T-helper 2 cell (primary cell): ENCODE data around the gene PAK5.
A peak's percentile ranks its signal among the peaks of the same experiment; 100 is the strongest.

Experiments used
- DNase-seq, 5 experiments: peaks; one replicate each; pipeline versions ENCODE4 v3.0.0 to v3.0.0-alpha.2; 2012 to 2022

The PAK5 gene

GRCh38 chr20:9574181-9574580 is 264.7 kb downstream of the PAK5 start:
- no peak for DNase-seq

DNA sequence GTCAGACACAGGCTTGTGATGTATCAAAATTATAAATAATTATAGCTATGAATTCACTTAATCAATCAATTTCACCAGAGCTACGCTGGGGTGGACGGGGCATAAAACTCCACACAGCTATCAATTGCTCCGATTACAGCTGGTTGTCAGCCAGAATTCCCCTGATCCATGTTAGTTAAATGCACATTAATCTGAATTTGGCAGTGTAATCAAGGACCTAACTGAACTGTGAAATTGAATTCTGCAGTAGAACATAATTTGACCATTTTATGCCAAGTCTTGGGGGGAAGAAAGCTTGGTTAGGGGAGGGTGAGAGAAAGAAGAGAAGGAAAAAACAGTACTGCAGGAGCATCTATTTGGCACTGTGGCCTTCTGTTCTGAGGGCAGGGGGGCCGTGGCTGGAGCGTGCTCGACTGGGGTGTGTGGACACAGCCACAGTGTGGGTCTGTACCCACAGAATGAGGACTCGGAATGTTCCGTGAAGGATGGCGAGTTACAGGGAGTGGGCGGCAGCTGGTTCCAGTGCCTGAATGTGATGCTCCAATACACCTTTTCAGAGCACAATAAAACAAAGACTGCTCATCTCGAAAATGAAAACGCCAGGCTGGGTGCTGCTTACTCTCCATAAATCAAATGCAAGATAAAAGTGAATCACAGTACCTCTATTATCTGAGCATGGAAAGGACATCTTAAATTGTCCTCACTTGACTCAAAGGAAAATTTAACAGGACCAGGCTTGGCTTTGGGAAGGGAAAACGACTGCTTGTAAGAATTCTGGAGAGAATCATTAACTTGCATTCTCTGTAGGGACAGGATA is 265.3 kb downstream of the PAK5 start:
- DNase-seq = no peak

DNA sequence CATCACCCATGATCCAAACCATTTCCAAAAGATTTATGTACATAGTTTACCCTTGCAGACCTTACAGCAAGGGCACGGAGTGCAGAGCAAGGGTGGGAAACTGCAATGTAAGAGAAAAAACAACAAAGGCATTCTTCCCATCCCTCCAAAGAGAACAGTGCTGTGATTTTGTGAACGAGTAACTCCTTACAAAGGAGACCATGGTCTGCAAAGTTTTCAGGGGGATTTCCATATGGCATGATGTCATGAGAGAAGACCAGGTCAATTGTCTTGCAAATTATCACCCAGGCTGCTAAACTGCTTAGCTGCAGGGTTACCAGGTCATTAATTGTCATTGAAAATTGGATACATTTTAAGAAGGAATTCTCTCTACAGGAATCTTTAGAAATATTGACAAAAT is 266.2 kb downstream of the PAK5 start:
- no peak for DNase-seq

DNA sequence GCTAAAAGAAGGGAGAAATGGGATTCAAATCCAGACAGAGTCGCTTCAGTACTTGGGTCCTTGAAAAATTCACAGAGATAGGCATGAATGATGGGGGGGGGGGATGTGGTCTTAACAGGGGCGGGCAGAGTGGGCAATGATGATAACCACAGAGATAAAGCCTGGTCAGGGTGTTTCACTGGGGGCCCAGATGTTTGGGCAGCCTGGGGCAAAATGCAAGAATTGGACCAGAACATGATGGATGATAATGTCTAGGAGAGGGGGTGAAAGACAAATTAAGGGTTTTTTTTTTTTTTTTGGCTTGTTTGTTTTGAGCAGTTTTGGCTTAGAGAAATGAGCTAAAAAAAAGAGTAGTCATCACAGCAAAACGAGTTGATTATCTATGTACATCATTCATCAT is 267.1 kb downstream of the PAK5 start:
- no peak for DNase-seq

DNA sequence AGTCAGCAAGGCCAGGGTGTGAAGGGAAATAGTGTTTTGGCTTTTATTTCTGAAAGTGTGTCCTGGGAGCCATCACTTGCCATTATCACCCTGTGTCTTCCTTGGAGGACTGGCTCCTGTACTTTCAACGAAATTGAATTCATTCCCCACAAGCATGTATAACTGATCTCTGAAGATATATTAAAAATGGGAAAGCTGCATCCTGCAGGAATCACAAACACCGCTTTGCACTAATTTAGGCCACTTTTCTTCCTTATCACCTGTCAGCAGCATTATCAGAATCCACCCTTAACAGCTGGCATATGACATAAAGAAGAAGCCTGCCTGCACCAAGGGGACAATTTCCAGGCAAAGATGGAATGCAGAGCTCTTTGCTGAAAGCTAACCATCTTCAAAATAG is 268.3 kb downstream of the PAK5 start:
- no peak for DNase-seq

- no peak for DNase-seq
Measured at GRCh38 chr20:9566977-9567376, 271.9 kb downstream of the PAK5 start.

DNA sequence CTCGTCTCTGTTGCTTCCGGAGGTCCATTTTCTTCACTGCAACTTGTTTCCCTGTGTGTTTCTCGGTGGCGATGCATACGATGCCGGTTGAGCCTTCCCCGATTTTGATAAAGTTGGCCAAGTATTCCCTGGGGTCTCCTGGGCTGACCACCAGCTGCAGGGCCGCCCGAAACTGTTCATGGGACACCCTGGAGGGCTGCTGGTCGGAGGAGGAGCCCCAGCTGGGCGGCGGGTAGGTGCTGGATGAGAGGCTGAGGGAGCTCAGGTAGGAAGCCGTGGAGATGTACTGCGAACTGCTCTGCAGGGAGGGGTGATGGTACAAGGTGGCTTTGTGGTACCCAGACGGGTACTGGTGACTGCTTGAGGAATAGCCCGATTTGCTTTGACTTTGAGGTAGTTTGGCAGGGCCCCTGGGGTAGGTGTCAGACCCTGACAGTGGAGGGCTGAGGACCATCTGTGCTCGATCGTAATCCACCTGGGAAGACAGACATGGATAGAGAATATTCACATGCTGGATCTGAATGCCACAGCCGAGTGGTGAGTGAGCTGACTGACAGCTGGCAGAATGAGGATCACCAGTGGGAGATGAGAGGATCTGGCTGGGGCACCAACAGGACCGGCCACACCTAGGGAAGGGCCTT is 272.8 kb downstream of the PAK5 start:
- no peak for DNase-seq

DNA sequence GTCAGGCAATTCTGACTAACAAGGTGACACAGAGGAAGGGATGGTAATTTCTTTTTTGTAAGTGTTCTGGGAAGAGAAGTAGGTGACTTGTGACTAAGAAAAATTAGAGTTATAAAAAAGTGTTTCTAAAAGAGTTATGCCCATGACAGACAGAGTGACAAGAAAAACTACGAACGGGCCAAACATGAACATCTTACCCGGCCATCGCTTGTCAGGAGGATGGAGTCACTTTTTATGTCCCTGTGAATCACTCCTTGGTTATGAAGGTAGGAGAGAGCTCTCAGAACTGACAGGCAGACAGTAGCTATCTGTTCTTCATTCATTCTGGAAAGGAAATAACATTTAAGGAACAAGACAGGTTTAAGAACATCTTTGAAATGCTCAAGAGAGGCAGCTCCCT is 281.5 kb downstream of the PAK5 start:
- DNase-seq = no peak

DNA sequence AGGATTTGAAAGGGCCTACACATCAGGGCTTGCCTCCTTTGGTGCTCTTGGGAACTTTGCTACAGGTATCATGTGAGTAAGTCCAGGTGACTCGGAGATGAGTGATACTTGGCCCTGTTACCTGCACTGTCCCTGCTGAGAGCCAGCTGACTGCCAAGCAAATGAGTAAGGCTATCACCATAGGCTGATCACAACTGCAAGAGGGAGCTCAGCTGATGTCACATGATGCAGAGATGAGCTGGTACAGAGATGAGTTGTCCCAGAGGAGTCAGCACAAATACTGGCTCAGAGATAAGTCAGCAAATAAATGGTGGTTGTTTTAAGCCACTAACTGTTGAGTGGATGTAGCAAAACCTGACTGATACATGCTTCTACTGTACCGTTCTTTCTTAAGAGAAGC is 283.1 kb downstream of the PAK5 start:
- DNase-seq = peak in 1 of 5 experiments; percentile 10

DNA sequence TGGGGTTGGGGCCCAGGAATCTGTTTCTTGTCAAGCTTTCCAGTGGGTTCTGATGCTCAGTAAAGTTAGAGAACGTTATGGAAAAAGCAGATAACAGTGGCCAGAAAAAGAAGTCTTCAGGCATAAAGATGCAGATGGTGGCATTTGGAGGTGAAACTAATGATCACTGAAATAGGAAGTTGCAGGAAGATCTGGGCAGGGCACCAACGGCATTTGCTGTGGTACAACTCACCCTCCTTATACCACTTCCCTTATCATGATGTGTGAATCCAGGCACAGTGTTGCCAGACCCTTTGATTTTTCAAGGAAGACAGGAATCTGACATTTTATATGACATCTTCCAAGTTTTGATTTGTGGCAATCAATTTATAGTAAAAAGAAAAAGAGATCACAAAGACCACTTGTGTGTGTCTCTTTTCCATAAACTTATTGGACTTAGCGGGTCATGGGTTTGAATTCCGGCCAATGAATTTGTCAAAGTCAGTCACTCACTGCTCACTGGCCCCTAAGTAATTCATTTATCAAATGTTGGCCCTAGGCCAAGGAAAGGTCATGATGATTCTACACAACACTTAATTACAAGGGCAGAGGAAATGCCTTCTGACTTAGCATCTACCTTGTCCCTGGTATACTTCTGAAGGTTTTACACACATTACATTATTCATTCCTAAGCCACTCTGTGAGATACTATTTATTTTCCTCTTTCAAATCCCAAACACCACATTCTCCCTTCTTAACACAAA is 286.9 kb downstream of the PAK5 start:
- no peak for DNase-seq

- no peak for DNase-seq
Measured at GRCh38 chr20:9550871-9551270, 288.0 kb downstream of the PAK5 start.

DNA sequence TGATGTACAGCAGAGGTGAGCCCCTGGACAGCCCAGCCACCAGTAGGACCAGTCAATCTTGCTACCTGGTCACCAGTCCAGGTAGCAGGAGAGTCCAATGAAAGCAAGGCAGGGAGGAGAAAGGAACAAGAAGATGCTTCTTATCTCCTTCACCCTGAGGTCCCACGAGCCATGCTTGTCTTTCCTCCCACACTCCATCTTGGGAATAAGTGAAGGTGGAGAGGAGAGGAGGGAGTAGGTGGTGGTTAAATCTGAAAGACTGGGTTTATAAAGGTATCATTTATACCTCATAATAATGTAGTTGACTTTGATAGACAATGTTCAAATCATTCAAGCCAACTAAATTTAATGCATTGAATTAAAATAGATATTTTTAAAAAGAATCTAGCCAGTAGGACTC is 288.6 kb downstream of the PAK5 start:
- DNase-seq = no peak

GRCh38 chr20:9543214-9543613 is 295.7 kb downstream of the PAK5 start:
- no peak for DNase-seq

DNA sequence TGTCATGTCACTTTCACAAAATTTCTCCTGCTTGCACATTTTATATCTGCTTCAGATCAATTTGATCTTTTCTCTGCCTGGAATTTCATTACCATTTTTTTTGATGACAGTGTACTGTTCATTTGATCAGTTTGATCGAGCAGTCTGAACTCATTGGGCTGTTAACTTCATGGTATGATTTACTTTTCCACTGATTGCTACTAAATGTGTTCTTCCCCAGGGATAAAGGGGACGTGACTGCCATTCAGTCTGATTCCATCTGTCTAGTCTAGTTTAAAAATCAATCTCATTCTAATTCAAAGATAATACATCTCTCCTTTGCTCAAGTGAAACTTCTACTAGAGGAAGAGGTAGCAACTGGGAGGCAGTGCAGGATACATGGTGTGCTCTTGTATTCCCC is 303.4 kb downstream of the PAK5 start:
- no peak for DNase-seq

DNA sequence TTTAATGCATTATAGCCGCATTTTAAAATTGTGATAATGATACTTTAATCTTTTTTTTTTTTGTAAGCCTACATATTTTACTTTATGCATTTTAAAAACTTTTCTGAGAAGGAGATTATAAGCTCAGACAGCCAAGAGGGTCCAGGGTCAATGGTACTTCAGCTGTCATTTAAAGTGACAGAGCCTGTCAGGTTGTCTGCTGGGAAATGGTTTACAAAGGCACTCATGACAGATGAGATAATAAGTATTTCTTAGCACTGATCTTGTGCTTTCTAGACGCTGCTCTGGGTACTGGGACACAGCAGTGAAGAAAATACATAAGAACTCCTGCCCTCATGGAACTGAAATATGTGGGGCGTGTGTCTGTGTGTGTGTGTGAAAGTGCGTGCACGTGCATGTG is 304.9 kb downstream of the PAK5 start:
- no peak for DNase-seq

GRCh38 chr20:9532069-9532838 is 306.6 kb downstream of the PAK5 start:
- no peak for DNase-seq

DNA sequence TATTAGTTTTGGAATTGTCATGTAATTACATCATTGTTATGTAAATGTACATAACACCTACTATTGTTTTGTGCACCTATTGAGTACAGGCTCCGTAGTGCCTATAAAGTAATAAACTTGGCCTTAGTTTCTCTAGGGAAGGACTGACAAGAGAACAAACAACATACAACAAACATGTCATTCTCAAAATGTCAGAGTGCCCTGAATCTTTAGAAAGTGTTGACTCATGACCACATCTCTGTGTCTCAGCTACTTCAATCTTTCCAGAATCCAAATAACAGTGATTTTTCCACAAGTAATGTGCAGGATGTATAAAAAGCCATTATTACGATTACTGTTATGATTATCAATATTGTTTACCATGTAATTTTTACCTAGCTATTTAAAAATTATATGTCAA is 307.3 kb downstream of the PAK5 start:
- DNase-seq = no peak

DNA sequence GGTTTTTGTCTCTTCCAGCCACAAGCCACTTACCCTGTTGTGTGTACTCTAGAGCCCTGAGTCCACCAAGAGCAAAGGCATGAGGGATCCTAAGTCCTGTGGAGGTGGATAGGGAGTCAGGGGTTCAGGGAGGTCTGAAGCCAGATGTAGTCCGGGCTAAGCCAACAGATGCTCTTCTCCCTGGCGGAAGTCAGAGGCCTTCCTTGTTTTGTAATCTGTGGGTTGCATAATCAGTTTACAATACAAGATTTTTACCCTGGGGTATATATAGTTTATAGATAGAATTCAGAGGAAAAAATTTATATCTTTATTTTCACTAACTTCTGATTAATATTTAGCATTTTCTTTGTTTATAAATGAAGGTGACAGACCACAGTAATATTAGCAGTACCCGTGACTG is 315.2 kb downstream of the PAK5 start:
- no peak for DNase-seq

GRCh38 chr20:9520086-9520485 is 318.8 kb downstream of the PAK5 start:
- no peak for DNase-seq

- no peak for DNase-seq
Measured at GRCh38 chr20:9518576-9519175, 320.2 kb downstream of the PAK5 start.

DNA sequence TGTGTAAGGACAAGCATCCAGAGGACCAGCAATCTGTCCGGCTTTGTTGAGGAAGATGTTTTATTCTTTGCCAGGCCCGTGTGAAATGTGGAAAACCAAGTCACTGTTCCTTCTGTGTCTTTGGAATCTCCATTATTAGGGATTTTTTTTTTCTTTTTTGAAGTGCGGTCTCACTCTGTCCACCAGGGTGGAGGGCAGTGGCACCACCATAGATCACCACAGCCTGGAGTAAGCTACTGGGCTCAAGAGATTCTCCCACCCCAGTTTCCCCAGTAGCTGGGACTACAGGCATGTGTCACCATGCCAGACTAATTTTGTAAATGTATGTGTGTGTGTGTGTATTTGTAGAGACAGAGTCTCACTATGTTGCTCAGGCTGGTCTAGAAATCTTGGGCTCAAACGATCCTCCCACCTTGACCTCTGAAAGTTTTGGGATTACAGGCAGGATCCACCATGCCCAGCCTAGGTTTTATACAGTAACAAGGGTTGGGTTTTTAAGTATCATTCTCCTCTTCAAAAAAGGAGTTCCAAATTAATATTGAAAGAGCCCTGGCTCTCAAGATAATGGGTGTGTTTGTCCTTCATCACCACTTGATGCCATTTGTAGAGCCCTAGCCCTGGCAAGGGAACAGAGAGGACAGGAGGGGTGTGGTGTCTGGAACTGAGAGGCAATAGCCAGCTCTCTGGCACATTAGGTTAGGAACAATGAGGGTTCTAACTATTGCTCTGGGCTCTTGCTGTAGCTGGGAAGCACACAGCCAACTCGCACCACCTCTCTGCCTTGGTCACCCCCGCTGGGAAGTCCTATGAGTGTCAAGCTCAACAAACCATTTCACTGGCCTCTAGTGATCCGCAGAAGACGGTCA is 321.3 kb downstream of the PAK5 start:
- DNase-seq = no peak
